Measurements from ENCODE around the gene MCC.

DNA sequence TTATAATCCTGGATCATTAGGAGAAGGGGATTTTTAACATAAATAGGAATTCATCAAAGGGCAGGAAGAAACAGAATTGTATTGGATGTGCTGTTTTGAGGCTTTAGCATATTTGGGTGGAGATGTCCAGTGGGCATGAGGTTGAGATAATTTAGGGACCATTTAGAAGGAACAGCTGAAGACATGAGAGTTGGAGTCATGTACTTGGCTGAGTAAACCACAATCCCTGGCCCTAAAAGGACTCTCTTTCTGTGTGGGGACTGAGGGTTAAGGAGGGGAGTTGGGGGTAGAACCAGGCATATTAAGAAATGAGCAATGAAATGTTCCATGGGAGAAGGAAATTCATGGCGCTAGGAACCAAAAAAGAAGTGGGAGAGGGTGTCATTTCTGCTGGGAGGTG is 450.1 kb downstream of the MCC start:
- TF ChIP-seq, protein P1, sequence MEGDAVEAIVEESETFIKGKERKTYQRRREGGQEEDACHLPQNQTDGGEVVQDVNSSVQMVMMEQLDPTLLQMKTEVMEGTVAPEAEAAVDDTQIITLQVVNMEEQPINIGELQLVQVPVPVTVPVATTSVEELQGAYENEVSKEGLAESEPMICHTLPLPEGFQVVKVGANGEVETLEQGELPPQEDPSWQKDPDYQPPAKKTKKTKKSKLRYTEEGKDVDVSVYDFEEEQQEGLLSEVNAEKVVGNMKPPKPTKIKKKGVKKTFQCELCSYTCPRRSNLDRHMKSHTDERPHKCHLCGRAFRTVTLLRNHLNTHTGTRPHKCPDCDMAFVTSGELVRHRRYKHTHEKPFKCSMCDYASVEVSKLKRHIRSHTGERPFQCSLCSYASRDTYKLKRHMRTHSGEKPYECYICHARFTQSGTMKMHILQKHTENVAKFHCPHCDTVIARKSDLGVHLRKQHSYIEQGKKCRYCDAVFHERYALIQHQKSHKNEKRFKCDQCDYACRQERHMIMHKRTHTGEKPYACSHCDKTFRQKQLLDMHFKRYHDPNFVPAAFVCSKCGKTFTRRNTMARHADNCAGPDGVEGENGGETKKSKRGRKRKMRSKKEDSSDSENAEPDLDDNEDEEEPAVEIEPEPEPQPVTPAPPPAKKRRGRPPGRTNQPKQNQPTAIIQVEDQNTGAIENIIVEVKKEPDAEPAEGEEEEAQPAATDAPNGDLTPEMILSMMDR (IDR thresholded peaks at IDR 0.05; ENCODE audit: insufficient read depth, low read length) = no peak
- TF ChIP-seq POLR2AphosphoS5 (IDR thresholded peaks at IDR 0.05; ENCODE audit: low read depth) = no peak
